HUDEP-2 (cell line): ENCODE data around the gene PRSS48.
"Not testable (repeated sequence)": the region's sequence is repeated elsewhere in the genome, so short reads cannot be mapped to it uniquely, and the experiment has no call there.

Experiments
- DNase-seq, 76 experiments: peaks; one replicate each; lab custom pipeline; 2025; ENCODE audit not compliant: unreplicated experiment in 76 of 76; lab: John Stamatoyannopoulos, UW

PRSS48 gene

DNA sequence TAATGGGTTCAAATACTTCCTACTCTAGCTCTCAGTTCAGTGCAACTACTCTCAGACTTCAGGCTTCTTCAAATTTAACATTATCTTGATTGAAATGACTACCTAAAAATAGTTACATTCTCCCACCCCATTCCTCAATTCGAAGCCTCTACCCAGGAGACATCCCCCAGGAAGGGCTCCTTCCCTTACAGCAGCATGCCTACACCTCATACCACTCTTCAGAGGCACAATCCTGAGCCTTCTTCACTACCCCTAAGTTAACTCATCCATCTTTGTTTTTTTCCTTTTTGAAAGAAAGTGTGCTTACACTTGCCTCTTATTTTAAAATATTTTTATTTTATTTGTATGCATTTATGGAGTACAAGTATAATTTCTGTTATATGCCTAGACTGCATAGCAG lies 17.2 kb upstream of the PRSS48 start:
- DNase-seq, result no peak

DNA sequence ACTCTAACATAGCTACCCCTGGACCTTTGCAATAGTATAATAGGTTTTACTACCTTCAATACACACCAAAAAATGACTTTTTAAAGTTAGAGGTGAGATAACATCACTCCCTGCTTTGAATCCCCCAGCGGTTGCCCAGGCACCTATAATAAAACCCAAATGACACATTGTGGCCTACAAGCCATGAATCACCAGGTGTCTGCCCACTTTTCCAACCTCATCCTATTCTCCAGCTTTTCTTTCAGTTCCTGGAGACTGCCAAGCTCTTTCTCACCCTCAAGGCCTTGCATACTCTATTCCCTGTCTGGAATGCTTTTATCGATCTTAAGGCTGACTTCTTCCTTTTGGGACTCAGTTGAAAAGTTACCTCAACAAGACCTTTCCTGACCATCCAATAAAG lies 16.4 kb upstream of the PRSS48 start:
- DNase-seq, result no peak

DNA sequence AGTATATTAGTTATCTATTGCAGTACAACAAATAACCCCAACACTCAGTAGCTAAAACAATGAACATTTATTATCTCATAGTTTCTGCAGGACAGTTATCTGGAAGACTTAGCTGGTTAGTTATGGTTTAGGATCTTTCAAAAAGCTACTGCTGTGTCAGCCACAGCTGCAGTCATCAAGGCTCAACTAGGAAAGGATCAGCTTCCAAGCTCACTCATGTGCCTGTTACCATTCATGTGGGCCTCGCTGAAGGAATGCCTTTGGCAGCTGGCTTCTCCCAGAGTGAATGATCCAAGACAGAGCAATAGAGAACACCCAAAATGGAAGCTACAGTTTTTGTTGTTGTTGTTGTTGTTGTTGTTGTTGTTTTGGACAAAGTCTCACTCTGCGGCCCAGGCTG lies 13.5 kb upstream of the PRSS48 start:
- no peak for DNase-seq

DNA sequence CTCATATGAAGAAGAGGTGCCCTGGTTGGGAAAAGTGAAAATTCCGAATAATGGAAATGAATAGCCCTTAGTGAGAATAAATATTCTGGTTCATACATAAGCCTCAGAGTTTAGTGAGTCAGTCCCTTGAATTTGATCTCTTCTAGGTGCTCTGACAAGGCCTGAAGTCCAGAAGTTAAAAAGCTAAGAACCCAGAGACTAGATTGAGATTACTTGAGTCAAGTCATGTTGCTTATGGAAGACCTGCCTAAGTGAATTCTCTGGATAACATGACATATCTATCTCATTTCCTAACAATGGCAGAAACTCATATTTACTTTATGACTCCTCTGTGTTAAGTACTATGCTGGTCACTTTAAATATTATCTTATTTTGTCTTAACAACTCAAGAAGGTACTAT lies 10.5 kb upstream of the PRSS48 start:
- no peak for DNase-seq

DNA sequence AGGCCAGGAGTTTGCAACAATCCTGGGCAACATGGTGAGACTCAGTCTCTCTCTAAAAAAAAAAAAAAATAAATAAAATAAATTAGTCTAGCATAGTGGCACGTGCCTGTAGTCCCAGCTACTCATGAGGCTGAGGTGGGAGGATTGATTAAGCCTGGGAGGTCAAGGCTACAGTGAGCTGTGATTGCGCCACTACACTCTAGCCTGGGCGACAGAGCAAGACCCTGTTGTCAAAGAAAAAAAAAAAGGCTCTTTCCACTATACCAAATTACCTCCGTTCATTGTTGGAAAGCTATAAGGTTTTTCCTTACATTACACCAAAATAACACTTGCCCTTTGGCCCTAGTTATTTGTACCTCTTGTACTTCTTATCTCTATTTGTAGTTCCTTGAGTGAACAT lies 9.9 kb upstream of the PRSS48 start:
- DNase-seq, result no peak

DNA sequence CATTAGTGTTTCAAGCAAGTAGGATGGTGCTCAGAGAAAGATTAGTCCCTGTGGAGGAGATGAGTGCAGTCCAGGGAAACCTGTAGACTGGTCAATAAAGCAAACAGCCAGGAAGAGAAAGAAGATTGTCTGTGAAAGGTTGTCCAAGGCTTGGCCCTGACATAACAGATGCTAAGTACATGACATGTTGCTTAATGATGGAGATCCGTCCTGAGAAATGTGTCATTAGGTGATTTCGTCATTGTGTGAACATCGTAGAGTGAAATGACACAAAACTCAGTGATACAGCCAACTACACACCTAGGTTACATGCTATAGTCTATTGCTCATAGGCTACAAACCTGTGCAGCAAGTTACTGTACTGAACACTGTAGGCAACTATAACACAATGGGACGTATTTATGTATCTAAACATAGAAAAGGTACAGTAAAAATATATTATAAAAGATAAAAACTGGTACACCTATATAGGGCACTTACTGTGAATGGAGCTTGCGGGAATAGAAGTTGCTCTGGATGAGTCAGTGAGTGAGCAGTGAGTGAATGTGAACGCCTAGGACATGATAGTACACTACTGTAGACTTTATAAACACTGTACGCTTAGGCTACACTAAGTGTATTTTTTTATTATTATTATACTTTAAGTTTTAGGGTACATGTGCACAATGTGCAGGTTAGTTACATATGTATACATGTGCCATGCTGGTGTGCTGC lies 9.0 kb upstream of the PRSS48 start:
- DNase-seq, result no peak

DNA sequence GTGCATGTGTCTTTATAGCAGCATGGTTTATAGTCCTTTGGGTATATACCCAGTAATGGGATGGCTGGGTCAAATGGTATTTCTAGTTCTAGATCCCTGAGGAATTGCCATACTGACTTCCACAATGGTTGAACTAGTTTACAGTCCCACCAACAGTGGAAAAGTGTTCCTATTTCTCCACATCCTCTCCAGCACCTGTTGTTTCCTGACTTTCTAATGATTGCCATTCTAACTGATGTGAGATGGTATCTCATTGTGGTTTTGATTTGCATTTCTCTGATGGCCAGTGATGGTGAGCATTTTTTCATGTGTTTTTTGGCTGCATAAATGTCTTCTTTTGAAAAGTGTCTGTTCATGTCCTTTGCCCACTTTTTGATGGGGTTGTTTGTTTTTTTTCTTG lies 8.1 kb upstream of the PRSS48 start:
- DNase-seq, result not testable (repeated sequence)

DNA sequence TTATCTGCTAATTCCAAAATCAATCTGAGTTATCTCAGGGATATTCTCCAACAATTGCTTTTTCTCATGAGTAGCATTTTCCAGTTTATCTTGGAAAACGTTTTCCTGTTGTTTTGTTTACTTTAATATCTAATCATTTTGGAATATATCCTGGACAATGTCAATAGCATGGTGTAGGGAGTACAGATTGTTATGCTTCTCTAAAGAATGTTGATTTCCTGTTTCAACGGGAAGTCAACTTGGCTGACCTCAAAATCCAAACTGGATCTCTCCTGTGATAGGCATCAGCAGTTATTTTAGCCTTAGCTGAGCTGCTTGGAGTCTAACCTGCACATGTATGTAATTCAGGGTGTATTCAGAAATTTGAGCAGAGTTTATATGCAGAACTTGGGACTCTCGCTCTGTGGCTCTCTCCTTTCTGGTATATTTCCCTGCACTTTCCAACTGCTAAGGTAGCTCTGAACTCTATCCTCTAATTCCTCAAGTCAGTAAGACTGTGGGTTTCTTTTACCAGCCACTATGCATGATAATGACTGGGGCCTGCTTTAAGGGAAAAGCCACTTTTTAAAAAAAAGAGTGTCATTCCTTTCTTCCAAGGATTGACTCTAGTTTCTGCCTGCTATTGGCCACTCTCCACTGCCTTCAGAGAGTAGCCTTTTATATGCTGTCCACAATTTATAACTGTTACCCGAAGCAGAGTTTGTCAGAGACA lies 7.7 kb downstream of the PRSS48 start:
- DNase-seq, result no peak

DNA sequence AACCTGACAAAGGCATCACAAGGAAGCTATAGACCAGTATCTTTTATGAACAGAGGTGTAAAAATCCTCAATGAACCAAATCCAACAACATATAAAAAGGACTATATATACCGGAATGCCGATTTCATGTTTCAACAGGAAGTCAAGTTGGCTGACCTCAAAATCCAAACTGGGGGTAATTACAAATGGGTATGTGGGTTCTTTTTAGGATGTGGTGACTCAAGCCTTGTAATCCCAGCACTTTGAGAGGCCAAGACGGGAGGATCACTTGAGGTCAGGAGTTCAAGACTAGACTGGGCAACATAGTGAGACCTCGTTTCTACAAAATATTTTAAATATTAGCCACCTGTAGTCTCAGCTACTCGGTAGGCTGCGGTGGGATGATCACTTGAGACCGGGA lies 10.4 kb downstream of the PRSS48 start:
- no peak for DNase-seq

DNA sequence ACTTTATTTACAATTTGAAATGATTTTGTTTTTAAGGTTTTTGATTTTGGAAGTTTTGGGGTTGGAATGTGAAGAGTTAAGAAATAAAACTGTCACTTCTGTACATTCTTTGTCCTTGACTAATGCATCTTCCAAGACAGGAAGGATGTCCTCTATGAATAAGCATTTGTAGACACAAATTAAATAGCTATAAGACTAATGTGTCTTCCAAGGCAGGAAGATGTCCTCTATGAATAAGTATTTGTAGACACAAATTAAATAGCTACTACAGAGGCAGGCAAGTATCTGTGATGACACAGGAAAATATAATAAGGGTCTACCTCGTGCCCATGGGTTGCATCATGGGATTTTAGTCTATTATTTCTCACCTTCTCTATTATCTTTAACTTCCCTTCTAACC lies 14.5 kb downstream of the PRSS48 start:
- DNase-seq, result no peak

DNA sequence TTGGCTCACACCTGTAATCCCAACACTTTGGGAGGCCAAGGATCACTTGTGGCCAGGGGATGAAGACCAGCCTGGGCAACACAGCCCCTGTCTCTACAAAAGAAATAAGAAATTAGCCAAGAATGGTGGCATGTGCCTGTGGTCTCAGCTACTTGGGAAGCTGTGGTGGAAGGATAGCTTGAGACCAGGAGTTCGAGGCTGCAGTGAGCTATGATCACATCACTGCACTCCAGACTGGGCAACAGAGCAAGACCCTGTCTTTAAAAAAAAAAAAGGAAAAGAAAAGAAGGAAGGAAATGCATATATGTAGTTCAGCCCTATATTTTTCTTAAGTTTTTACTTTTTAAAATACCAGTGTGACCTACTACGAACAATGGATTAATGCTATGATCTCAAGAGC lies 15.1 kb downstream of the PRSS48 start:
- no peak for DNase-seq

DNA sequence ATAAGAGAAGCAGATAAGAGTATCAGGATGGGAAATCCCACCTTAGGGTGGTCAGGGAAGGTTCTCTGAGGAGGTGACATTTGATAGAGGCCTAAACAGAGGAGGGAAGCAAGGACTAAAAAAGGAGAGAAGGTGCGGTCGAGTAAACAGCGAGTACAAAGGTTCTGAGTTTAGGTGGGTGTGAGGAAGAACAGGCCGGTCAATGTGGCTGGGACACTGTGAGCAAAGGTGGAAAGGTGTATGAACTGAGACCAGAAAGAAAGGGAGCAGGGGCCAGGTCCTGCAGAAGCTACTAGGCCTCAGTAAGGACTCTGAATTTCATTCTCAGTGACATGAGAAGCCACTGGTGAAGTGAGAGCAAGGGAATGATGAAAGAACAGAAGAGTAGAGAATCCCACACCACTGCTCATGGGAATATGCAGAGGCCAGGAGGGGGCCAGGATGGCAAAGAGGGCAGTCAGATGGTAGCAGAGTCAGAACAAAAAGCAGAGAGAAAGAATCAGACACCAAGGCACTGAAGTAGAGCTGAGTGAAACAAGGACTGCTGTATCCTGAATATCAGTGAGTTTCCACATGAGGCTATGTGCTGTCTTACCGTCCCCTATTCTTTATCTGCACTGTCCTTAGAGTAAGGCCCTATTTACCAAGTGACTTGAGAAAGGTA lies 18.0 kb downstream of the PRSS48 start:
- no peak for DNase-seq

DNA sequence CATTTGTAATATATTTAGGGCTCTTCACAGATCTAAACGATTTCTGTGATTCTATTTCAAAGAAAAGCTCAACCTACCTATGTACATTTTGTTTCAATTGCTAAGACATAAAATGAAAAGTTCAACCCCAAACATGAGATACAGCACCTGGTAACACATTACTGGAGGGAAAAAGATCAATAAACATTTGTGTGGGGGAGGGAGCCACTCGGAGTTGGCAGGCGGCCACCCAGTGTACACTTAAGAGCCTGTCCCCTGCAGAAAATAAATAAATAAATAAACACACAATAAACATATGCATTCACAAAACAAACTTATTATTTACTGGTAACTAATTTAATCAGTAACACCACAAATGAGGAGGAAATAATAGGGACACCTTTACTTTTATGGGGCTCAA lies 19.3 kb downstream of the PRSS48 start:
- no peak for DNase-seq

DNA sequence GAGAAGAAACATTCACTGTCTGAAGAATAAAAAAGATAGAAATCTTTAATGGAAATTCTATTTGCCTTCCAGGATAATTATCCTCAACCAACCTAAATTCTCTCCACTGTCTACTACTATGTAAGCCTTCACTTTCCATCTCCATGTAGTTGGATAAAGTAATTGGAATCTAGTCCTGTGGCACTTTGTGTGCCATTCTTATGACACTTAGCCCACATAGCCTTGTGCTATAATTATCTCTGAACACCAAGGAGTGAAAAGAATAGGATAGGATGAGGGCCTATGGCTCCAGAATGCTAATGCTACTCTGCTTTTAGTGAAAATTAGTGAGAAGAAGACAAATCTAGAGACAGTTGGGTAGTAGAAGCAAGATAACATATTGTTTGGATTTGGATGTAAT lies 20.2 kb downstream of the PRSS48 start:
- no peak for DNase-seq

DNA sequence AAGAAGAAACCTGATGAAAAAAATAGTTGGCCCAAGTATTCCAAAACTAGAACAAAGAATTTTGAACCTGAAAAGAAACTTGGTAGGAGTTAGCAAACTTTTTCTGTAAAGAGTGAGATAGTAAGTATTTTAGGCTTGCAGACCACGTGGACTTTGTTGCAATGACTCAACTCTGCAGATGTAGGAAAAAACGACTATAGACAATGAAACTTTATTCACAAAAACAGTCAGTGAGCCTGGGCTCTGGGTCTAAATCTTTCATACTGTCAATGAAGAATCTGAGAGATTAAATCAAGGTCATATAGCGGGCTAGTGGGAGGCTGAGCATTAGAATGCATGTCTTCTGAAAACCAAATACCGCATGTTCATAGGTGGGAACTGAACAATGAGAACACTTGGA lies 25.5 kb downstream of the PRSS48 start:
- no peak for DNase-seq

DNA sequence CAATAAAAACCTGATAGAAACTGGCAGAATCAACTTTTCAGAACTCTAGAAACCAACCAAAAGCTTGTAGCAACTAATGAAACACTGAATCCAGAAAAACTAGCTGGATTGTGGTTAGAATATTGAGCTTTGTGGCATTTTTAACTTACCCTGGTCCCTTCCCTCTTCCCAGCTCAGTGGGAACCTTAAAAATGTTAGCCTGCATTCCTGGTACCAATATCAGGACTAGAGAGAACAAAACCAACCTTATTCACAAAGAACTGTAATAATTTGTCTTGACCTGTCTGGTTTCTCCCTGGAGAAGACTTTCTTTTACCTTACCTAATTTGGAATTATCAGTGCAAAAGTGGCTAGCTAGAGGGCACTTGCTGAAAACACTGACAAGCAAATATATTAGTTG lies 27.3 kb downstream of the PRSS48 start:
- DNase-seq, result no peak

DNA sequence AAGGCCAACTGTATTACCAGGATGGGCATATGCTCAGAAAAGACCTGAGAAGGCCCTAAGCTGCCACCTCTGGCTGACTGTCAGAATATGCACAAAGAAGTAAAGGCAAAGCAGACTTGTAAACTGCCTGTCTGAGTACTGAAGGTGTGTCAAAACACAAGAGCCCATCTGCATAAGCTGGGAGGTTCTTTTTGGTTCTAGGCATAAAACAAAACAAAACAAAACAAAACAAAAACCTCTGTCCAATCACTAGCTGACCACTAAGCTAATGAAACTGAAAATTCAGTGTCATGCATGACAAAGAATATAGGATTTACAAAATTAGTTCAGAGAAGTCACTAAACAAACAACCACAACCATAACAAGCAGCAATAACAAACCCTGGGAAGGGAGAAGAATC lies 27.8 kb downstream of the PRSS48 start:
- DNase-seq, result no peak

DNA sequence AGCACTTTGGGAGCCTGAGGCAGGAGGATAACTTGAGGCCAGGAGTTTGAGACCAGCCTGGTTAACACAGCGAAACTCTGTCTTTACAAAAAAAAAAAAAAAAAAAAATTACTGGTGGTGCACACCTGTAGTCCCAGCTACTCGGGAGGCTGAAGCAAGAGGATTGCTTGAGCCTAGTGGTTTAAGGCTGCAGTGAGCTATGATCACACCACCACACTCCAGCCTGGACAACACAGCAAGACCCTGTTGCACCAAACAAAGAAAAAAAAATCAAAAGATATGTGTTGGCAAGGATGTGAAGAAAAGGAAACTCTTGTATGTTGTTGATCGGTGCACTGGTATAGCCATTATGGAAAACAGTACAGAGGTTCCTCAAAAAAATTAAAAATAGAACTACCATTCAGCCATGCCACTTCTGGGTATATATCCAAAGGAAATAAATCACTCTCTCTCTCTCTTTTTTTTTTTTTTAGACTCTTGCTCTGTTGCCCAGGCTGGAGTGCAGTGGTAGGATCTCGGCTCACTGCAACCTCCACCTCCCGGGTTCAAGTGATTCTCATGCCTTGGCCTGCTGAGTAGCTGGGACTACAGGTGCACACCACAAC lies 33.3 kb downstream of the PRSS48 start:
- DNase-seq, result no peak

DNA sequence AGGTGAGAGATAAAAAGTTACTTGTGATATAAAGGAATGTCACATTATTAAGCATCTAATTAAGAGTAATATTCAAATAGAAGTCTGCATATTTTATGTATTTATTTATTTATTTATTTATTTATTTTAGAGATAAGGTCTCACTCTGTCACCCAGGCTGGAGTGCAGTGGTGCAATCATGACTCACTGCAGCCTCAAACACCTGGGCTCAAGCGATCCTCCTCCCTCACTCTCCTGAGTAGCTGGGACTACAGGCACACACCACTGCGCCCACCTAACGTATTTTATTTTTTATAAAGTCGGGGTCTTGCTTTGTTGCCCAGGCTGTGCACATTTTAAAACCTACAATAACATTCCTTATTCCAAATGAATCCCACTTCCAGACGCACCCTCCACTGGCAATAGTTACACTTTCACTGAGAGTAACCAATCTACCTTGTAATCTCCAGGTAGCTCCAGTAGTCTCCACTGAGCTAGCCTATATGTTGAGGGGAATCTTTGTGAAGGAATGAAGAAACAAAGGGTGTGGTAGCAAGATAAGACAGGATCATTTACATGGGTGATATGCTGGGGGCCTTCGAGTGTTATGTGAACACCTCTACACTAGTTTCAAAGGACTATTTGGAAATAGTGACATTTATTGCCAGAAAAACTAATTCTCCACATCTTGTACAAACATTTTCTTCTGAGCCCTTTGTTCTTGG lies 36.5 kb downstream of the PRSS48 start:
- DNase-seq, result no peak

DNA sequence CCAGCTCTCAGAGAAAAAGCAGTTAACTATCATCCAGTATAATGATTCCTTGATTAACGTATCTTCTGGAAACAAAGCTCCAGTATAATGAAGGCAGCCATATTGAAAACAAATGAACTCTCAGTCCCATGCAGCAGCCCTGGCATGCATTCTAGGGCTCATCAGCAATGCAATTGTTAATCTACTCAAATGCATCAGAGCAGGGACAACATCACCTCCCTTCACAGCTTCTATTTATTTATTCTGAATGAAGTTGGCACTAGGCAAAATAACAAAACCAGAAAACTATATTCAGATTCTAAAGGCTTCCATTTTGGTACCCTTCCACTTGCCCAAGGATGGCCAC lies 37.0 kb downstream of the PRSS48 start:
- DNase-seq, result no peak

DNA sequence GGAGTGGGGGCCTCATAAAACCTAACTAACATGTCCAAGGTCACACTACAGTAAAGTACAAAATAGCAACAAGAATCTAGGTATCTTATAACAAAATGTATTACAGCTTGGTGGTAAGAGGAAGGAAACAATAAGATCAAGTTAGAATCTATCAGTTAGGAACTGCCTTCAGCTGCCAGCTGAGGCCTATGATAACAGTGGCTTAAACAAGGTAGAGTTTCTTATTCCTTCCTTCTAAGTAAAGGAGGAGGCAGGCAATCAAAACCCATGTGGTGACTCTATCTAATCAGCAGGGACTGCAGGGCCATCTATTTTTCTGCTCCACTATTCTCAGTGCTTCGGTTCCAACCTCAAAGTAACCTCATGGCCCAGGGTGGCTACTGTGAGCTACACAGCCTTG lies 37.5 kb downstream of the PRSS48 start:
- peak in 1 of 76 experiments; percentile 6 for DNase-seq
